Tibial nerve (tissue), 3 donors: ENCODE measurements around the gene CHRNA4.

Experiments used
- CTCF ChIP-seq, 5 experiments: fragments of 200-600 bp in 3 of 5; fragments of 450-650 bp in 2 of 5; sonication (generic) in 3 of 5; IDR thresholded peaks; one replicate each; pipeline ENCODE4 v1.5.1; 2016 to 2019; ENCODE audit warnings: antibody characterized with exemption in 5 of 5, mild to moderate bottlenecking in 3 of 5, moderate library complexity in 2 of 5
- POLR2A ChIP-seq, 2 donors: fragments of 450-650 bp; IDR thresholded peaks; one replicate each; pipeline ENCODE4 v1.6.1; 2017; ENCODE audit warnings: antibody characterized with exemption in 2 of 2, mild to moderate bottlenecking in 2 of 2, moderate library complexity in 2 of 2

DNA sequence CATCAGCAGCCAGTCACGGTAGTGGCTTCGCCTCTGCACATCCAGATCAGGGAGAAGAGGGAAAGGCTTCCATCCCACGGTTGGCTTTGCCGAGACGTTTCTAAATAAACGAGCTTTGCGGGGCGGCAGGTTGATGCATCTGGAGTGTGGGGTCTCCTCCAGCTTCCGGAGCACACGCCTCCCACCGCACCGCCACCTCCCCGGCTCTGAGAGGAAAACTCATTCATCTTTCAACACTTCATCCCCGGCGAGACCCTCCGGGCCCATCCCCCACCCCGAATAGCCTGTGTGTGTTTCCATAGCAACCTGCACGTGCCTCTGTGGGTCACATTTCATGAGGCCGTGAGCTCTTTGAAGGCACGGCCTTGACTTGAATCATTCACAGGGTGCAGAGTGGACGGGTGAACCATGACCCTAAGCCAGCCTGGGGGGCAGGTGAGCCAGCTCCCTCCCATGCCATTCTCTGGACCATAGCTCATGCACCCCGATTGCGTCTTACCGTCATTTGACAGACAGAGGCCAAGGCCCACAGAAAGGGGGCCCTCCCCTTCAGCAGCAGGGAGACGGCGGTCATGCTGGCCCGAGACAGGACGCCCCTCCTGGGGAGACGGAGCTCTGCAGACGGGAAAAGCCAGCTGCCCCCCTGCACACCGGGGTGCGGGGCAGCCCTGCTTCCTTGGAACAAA lies 16.2 kb upstream of the CHRNA4 start:
- TF ChIP-seq CTCF (IDR thresholded peaks at IDR 0.05) (no peak), POLR2A (IDR thresholded peaks at IDR 0.05) (no peak)
